ENCODE results near the gene ZNF782. TPM values are rescaled to one million over a fixed set of nuclear protein-coding genes. Genes with fewer than 3 reads are reported as not detected.
"Not testable (repeated sequence)": the region's sequence is repeated elsewhere in the genome, so short reads cannot be mapped to it uniquely, and the experiment has no call there.

ZNF782 gene
- total RNA-seq, 4 donors from 2014 or later: 5.8 to 13.6 (median 6.7) TPM

- DNase-seq (ENCODE audit: low spot score) (no peak), ATAC-seq (ENCODE audit: low FRiP score) (no peak)
- no peak for TF ChIP-seq CTCF (IDR thresholded peaks at IDR 0.05)
Measured at GRCh38 chr9:96867079-96867804, 12.9 kb upstream of the ZNF782 start.

- DNase-seq (ENCODE audit: low spot score); ATAC-seq (ENCODE audit: low FRiP score): not testable (repeated sequence)
Measured at GRCh38 chr9:96865240-96865639, 10.9 kb upstream of the ZNF782 start.

GRCh38 chr9:96859461-96860198 is 5.3 kb upstream of the ZNF782 start:
- no peak for TF ChIP-seq CTCF (IDR thresholded peaks at IDR 0.05)
- no peak for ATAC-seq (ENCODE audit: low FRiP score)
- no peak for DNase-seq (ENCODE audit: low spot score)

GRCh38 chr9:96858670-96859069 is 4.4 kb upstream of the ZNF782 start:
- DNase-seq (ENCODE audit: low spot score) (no peak), ATAC-seq (ENCODE audit: low FRiP score) (no peak)
- no peak for TF ChIP-seq CTCF (IDR thresholded peaks at IDR 0.05)

- no peak for TF ChIP-seq CTCF (IDR thresholded peaks at IDR 0.05)
- DNase-seq (ENCODE audit: low spot score): no peak
- ATAC-seq (ENCODE audit: low FRiP score): no peak
Measured at GRCh38 chr9:96858018-96858573, 3.8 kb upstream of the ZNF782 start.

GRCh38 chr9:96856363-96857286 is 2.3 kb upstream of the ZNF782 start:
- no peak for DNase-seq (ENCODE audit: low spot score)
- peak in 1 of 3 donors; percentile 53 for TF ChIP-seq CTCF (IDR thresholded peaks at IDR 0.05)
- ATAC-seq (ENCODE audit: low FRiP score): peak; percentile 36
